ENCODE data around the gene IL1RAPL1.

Gene IL1RAPL1

DNA sequence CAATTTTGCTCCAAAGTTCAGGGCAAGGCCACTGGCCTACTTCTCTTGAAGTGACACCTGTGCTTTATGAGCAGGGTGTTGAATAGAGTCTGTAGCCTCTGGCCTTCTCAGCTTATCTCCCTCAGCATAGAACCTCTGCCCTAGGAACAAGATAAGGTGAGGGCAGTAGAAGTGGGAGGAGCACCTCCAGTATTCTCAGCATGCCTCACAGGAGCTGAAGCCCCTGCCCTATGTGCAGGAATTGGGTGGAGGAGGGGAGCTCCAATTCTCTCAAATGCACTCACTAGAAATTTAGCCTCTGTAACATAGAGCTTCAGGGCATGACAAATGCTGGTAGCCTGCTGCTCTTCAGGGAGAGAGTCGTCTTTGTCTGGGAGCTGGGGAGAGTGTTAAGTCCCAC, 479.3 kb downstream of the IL1RAPL1 start:
- no peak overlapping the region for H3K4me3 ChIP-seq (ENCODE audit: low read depth, low read length)
- in situ Hi-C loops (cut with HindIII; ENCODE audit: low sequenced_read_pairs) = no loop called here
- no peak for DNase-seq (ENCODE audit: low read depth, low spot score)
- TF ChIP-seq, protein P1, sequence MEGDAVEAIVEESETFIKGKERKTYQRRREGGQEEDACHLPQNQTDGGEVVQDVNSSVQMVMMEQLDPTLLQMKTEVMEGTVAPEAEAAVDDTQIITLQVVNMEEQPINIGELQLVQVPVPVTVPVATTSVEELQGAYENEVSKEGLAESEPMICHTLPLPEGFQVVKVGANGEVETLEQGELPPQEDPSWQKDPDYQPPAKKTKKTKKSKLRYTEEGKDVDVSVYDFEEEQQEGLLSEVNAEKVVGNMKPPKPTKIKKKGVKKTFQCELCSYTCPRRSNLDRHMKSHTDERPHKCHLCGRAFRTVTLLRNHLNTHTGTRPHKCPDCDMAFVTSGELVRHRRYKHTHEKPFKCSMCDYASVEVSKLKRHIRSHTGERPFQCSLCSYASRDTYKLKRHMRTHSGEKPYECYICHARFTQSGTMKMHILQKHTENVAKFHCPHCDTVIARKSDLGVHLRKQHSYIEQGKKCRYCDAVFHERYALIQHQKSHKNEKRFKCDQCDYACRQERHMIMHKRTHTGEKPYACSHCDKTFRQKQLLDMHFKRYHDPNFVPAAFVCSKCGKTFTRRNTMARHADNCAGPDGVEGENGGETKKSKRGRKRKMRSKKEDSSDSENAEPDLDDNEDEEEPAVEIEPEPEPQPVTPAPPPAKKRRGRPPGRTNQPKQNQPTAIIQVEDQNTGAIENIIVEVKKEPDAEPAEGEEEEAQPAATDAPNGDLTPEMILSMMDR (IDR thresholded peaks at IDR 0.05; ENCODE audit: low read depth, low read length) = no peak

DNA sequence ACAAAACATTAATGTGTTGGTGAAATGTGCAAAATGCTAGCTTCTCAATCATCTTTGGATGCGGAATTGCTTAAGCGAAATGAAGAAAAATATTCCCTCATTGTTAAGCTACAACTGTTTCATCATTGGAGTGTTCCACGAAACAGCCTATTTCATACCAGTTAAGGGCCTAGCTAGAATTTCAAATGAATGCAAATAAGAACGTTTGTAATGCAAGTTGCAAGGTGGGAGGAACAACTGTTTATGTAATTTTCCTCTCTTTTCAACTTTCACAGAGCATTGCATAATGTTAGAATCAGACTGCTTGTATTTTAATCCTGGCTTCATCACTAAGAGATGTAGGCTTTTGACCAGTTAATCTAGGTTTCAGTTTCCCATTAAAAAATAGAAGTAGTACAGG, 480.1 kb downstream of the IL1RAPL1 start:
- in situ Hi-C loops (cut with HindIII; ENCODE audit: low sequenced_read_pairs) = no loop called here
- H3K4me3 ChIP-seq (ENCODE audit: low read depth, low read length) = no peak overlapping the region
- TF ChIP-seq, protein P1 (IDR thresholded peaks at IDR 0.05; ENCODE audit: low read depth, low read length) = no peak
- DNase-seq (ENCODE audit: low read depth, low spot score) = no peak

DNA sequence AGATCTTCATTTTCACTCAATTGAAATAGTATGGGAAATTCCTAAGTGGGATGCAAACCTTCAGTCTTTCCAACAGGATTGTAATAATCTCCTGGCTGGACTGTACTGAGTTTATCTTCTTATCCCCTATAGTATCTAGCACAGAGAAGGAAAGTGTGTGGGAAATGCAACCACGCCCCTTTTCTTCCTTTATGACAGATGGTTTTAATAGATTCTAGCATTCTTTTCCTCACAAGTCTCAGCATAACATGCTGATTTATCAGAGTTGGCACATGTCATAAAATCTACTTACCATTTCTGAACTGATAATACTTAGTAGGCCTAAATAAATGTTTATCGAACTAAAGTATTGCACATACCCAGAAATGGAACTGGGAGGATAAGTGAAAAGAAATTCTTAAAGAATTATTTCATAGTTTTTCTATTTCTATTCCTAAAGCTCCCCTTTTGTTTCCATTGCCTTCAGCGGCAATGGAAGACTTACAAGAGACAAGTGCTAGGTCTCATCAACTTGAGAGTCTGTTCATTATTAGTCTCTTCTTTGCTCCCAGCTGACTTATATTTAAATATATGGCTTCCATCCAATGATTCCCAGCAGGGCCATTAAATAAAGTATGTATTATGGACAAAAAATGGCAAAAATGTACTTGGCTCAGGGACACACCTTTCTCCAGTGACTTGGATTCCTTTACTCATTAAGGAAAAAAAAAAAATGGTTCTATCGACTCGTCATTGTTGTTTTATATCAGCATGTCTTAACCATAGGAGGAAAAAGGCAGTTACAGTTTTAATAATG, 484.5 kb downstream of the IL1RAPL1 start:
- in situ Hi-C loops (cut with HindIII; ENCODE audit: low sequenced_read_pairs) = no loop called here
- peak; percentile 2 for DNase-seq (ENCODE audit: low read depth, low spot score)
- H3K4me3 ChIP-seq (ENCODE audit: low read depth, low read length) = no peak overlapping the region
- TF ChIP-seq, protein P1 (IDR thresholded peaks at IDR 0.05; ENCODE audit: low read depth, low read length) = no peak

DNA sequence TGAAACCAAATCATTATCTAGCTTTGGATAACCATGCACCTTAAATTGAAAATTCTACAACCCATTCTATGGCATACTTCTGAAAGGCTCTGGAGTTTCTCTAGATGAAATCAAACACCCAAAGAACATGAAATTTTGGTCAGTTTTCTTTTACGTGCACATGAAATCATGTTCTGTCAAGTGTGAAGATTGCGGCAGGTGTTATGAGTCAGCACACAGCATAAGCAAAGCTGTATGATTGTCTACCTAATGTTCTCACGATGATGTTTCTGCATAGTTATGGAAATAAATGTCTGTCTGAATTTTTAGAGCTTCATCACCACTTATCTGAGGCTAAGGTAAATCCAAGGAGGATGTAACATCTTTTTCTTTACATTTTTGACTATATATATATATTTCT, 495.3 kb downstream of the IL1RAPL1 start:
- in situ Hi-C loops (cut with HindIII; ENCODE audit: low sequenced_read_pairs) = no loop called here
- TF ChIP-seq, protein P1 (IDR thresholded peaks at IDR 0.05; ENCODE audit: low read depth, low read length) = no peak
- DNase-seq (ENCODE audit: low read depth, low spot score) = no peak
- H3K4me3 ChIP-seq (ENCODE audit: low read depth, low read length) = no peak overlapping the region

DNA sequence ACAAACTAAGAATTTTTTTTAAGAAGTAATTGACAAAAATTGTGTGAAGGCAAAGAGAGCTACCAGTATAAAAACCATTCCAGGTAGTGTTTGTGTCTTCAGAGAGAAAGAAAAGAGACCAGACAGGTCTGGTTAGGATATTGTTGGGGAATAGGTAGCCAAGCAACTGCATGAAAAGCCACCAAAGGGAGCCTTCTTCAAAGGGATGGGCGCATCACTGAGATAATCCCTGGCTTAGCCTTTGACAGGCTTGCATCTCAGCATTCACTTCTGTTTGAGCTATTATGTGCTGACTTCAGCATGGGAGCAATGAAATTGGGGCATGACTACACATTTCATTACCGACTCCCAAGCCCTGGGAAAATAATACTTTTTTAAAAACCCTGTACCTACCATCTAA, 496.6 kb downstream of the IL1RAPL1 start:
- DNase-seq (ENCODE audit: low read depth, low spot score) = no peak
- TF ChIP-seq, protein P1 (IDR thresholded peaks at IDR 0.05; ENCODE audit: low read depth, low read length) = no peak
- in situ Hi-C loops (cut with HindIII; ENCODE audit: low sequenced_read_pairs) = no loop called here
- H3K4me3 ChIP-seq (ENCODE audit: low read depth, low read length) = no peak overlapping the region

DNA sequence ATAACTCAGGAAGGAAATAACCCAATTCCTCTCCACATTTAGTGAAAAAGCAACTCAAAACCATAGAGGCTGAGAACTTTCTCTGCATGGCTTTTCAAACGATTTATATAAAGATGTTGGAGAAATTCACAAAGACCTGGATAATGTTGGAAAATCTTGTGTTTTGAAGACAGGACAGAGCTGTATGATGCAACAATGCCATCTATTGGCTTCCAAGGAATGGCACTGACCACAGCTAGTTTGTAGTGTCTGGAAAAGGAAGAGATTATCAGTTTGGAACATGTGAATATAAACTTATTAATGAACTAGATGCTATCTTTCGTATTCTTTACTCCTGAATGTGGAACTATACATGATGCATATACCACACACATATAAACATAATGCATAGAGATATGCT, 503.6 kb downstream of the IL1RAPL1 start:
- in situ Hi-C loops (cut with HindIII; ENCODE audit: low sequenced_read_pairs) = no loop called here
- no peak overlapping the region for H3K4me3 ChIP-seq (ENCODE audit: low read depth, low read length)
- DNase-seq (ENCODE audit: low read depth, low spot score) = peak; percentile 22
- TF ChIP-seq, protein P1 (IDR thresholded peaks at IDR 0.05; ENCODE audit: low read depth, low read length) = peak; percentile 31
